Measurements from ENCODE around the gene CEP250.

- TF ChIP-seq CTCF (IDR thresholded peaks at IDR 0.05) (no peak), POLR2A (IDR thresholded peaks at IDR 0.05) (no peak), EP300 (IDR thresholded peaks at IDR 0.05) (no peak)
Observed at GRCh38 chr20:35502352-35502751, 47.0 kb downstream of the CEP250 start.

All from suprapubic skin (tissue), 3 donors.